MG63 (cell line): Measurements from ENCODE around the gene FAM98B. TPM values are rescaled to one million over a fixed set of nuclear protein-coding genes. Genes with fewer than 3 reads are reported as not detected.

Experiments
- total RNA-seq: library from RNA; depleted of rRNA; stranded (reverse); fragments of >200 nt; shearing (Covaris generic); gene quantifications from 2 replicates; pipeline ENCODE4 v1.2.3, GENCODE V29; 2014; ENCODE audit warnings: low replicate concordance; rRNA removed

The FAM98B gene
- total RNA-seq, 1 experiment from 2014 or later, result 2.2 TPM

Other genes with a start within 250 kb of the FAM98B start
- gene SPRED1, start 201.3 kb upstream of the FAM98B start, total RNA-seq, result 12.0 and 28.1 TPM in 2 replicates
- not detected in 2 replicates for gene RASGRP1, start 110.7 kb downstream of the FAM98B start, total RNA-seq